Measurements from ENCODE around the gene HACD3.

Gene HACD3

GRCh38 chr15:65518633-65519285, 11.5 kb upstream of the HACD3 start:
- peaks cover 4% of the 10 kb centered on the region for H3K36me3 ChIP-seq (replicated peaks; ENCODE audit: low read depth, low read length)
- no peak overlapping the region for H3K4me2 ChIP-seq (ENCODE audit: low read length)
- no peak overlapping the region for H3K4me3 ChIP-seq (ENCODE audit: low read length)
- H3K9ac ChIP-seq (ENCODE audit: low read length): no peak overlapping the region
- no peaks in the 10 kb centered on the region for H3K9me3 ChIP-seq (ENCODE audit: insufficient read depth, low read length)
- no peak overlapping the region for H3K27ac ChIP-seq (ENCODE audit: low read length)
- H2AFZ ChIP-seq (ENCODE audit: low read depth, low read length): no peak overlapping the region
- H3K79me2 ChIP-seq (ENCODE audit: low read length): peaks cover 36% of the 10 kb centered on the region
- H4K20me1 ChIP-seq (ENCODE audit: insufficient read depth, low read length): no peaks in the 10 kb centered on the region
- no peak for TF ChIP-seq CTCF (IDR thresholded peaks at IDR 0.05; ENCODE audit: low read depth, low read length)
- no peak for TF ChIP-seq EZH2phosphoT487 (IDR thresholded peaks at IDR 0.05; ENCODE audit: low read depth)
- no peaks in the 10 kb centered on the region for H3K27me3 ChIP-seq (ENCODE audit: low read depth, low read length)
- peaks cover 16% of the 10 kb centered on the region for H3K4me1 ChIP-seq (ENCODE audit: low read length)

GRCh38 chr15:65521350-65521749, 8.9 kb upstream of the HACD3 start:
- Histone ChIP-seq H3K27me3 (ENCODE audit: low read depth, low read length) (peaks cover 6% of the 10 kb centered on the region), H2AFZ (ENCODE audit: low read depth, low read length) (no peak overlapping the region), H3K4me2 (ENCODE audit: low read length) (no peak overlapping the region), H3K79me2 (ENCODE audit: low read length) (peaks cover 11% of the 10 kb centered on the region), H3K4me1 (ENCODE audit: low read length) (peaks cover 7% of the 10 kb centered on the region), H3K27ac (ENCODE audit: low read length) (no peak overlapping the region), H3K9ac (ENCODE audit: low read length) (no peak overlapping the region), H3K4me3 (ENCODE audit: low read length) (no peak overlapping the region), H3K9me3 (ENCODE audit: insufficient read depth, low read length) (no peaks in the 10 kb centered on the region), H4K20me1 (ENCODE audit: insufficient read depth, low read length) (no peaks in the 10 kb centered on the region), H3K36me3 (replicated peaks; ENCODE audit: low read depth, low read length) (no peaks in the 10 kb centered on the region)
- TF ChIP-seq EZH2phosphoT487 (IDR thresholded peaks at IDR 0.05; ENCODE audit: low read depth) (no peak), CTCF (IDR thresholded peaks at IDR 0.05; ENCODE audit: low read depth, low read length) (no peak)

- no peaks in the 10 kb centered on the region for H3K9me3 ChIP-seq (ENCODE audit: insufficient read depth, low read length)
- no peak overlapping the region for H3K4me2 ChIP-seq (ENCODE audit: low read length)
- H3K27me3 ChIP-seq (ENCODE audit: low read depth, low read length): peaks cover 6% of the 10 kb centered on the region
- no peaks in the 10 kb centered on the region for H3K36me3 ChIP-seq (replicated peaks; ENCODE audit: low read depth, low read length)
- H2AFZ ChIP-seq (ENCODE audit: low read depth, low read length): no peak overlapping the region
- no peak overlapping the region for H3K27ac ChIP-seq (ENCODE audit: low read length)
- H4K20me1 ChIP-seq (ENCODE audit: insufficient read depth, low read length): no peaks in the 10 kb centered on the region
- H3K4me3 ChIP-seq (ENCODE audit: low read length): no peak overlapping the region
- no peak for TF ChIP-seq EZH2phosphoT487 (IDR thresholded peaks at IDR 0.05; ENCODE audit: low read depth)
- TF ChIP-seq CTCF (IDR thresholded peaks at IDR 0.05; ENCODE audit: low read depth, low read length): no peak
- no peaks in the 10 kb centered on the region for H3K79me2 ChIP-seq (ENCODE audit: low read length)
- no peaks in the 10 kb centered on the region for H3K4me1 ChIP-seq (ENCODE audit: low read length)
- no peak overlapping the region for H3K9ac ChIP-seq (ENCODE audit: low read length)
Measured at GRCh38 chr15:65524226-65524625, 6.0 kb upstream of the HACD3 start.

- no peak overlapping the region for H2AFZ ChIP-seq (ENCODE audit: low read depth, low read length)
- TF ChIP-seq CTCF (IDR thresholded peaks at IDR 0.05; ENCODE audit: low read depth, low read length): no peak
- no peak for TF ChIP-seq EZH2phosphoT487 (IDR thresholded peaks at IDR 0.05; ENCODE audit: low read depth)
- no peaks in the 10 kb centered on the region for H3K9me3 ChIP-seq (ENCODE audit: insufficient read depth, low read length)
- H3K4me3 ChIP-seq (ENCODE audit: low read length): no peak overlapping the region
- no peaks in the 10 kb centered on the region for H3K36me3 ChIP-seq (replicated peaks; ENCODE audit: low read depth, low read length)
- no peaks in the 10 kb centered on the region for H4K20me1 ChIP-seq (ENCODE audit: insufficient read depth, low read length)
- H3K4me1 ChIP-seq (ENCODE audit: low read length): peaks cover 5% of the 10 kb centered on the region; the same call in 1 of the 2 replicates
- peaks cover 6% of the 10 kb centered on the region for H3K27me3 ChIP-seq (ENCODE audit: low read depth, low read length)
- no peak overlapping the region for H3K27ac ChIP-seq (ENCODE audit: low read length)
- no peak overlapping the region for H3K9ac ChIP-seq (ENCODE audit: low read length)
- peaks cover 4% of the 10 kb centered on the region for H3K79me2 ChIP-seq (ENCODE audit: low read length)
- H3K4me2 ChIP-seq (ENCODE audit: low read length): no peak overlapping the region
Measured at GRCh38 chr15:65525622-65526021, 4.6 kb upstream of the HACD3 start.

Data from OCI-LY3 (cell line).